Measurements from ENCODE around the gene HLA-DQB2.
"Not testable (repeated sequence)": the region's sequence is repeated elsewhere in the genome, so short reads cannot be mapped to it uniquely, and the experiment has no call there.

Gene HLA-DQB2

DNA sequence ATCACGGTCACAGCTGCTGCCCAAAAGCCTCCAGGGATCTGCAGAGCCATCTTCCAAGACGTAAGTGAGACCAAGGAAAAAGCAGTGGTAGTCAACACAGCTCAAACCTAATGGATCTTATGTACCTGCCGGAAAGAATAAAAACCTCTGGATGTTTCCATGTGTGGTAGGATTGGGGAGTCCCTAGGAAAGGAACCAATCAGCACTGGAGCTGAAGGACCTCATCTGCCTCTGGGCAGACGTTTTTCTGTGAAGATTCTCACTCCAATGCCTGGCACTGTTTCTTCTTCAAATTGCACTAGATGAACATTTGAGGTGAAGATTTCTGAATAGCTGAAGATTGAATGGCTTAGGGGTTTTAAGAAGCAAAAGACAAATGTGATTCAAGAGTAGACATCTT lies at the start of gene HLA-DQB2:
HLA-DQB2 (minus strand) TSS at position 112 of the 400 bp plus-strand sequence; CDS start at position 50, 62 bp downstream.
- DNase-seq (ENCODE audit: low spot score) = peak; percentile 11

DNA sequence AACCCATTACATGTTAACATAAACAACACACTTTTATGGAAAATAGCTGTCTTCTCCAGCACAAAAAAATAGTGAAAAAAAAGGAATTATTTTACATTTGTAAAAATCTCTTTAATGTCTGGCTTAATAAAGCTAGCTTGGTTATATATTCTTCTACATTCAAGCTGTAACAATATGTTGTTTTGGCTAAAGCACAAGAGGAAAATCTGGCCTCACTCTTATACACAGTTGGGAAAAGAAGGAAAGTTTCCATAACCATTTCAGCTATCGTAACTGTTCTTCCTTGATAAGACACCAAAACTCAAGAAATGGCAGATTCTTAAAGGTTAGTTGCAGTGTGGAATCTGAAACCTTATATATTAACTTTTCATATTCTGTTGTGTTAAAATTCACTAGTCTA lies 45.8 kb upstream of the HLA-DQB2 start:
- no peak for DNase-seq (ENCODE audit: low spot score)

DNA sequence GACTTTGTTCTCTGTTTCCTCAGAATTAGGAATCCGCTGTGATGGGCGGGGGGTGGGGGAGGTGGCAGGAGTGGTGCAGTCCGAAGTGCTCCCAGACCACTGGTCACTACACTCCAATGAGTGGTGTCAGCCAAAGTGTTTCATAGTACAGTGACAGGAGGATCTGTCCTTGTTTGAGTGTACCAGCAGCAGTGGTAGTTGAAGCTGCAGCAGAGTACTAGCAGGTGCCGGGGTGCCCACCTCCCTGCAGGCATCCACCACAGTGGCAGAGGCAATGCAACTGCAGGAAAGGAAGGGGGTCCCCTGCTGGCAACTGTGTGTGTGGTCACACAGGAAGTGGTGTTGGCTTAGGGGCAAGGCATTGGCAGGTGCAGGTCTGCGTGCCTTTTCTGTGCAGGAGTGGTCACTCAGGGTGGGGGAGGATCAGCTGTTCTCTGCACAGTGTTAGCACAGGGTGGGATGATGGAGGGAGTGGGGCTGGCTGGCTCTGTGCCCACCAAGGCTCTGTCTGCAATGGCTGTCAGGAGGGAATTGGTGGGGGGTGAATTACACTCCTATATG lies 43.8 kb upstream of the HLA-DQB2 start:
- DNase-seq (ENCODE audit: low spot score) = no peak

DNA sequence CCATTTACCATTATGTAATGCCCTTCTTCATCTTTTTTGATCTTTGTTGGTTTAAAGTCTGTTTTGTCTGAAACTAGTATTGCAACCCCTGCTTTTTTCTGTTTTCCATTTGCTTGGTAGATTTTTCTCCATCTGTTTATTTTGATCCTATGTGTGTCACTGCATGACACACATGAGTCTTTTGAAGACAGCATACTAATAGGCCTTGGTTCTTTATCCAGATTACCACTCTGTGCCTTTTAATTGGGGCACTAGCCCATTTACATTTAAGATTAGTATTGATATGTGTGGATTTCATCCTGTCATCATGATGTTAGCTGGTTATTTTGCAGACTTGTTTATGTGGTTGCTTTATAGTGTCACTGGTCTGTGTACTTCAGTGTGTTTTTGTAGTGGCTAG lies 42.1 kb upstream of the HLA-DQB2 start:
- DNase-seq (ENCODE audit: low spot score) = not testable (repeated sequence)

DNA sequence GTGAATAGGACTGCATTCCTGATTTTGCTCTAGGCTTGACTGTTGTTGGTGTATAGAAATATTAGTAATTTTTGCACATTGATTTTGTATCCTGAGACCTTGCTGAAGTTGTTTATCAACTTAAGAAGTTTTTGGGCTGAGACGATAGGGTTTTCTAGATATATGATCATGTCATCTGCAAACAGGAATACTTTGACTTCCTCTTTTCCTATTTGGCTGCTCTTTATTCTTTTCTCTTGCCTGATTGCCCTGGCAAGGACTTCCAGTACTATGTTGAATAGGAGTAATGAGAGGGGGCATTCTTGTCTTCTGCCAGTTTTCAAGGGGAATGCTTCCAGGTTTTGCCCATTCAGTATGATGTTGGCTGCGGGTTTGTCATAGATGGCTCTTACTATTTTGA lies 40.1 kb upstream of the HLA-DQB2 start:
- no peak for DNase-seq (ENCODE audit: low spot score)

DNA sequence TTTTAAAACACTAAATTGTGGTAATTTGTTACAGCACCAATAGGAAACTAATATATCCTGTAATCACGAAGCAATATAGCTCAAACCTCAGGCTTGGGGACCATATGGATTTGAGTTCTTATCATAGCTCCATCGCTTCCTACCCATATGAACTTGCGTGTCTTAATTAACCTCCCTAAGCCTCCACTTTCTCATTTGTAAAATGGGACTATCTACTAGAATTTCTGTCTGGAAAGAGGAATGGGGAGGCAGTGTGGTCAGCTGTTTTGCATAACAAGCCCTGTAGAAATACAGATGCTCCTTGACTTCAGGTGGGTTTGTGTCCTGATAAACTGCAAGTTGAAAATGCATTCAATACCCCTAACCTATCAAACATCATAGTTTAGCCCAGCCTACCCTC lies 36.4 kb upstream of the HLA-DQB2 start:
- DNase-seq (ENCODE audit: low spot score) = no peak

DNA sequence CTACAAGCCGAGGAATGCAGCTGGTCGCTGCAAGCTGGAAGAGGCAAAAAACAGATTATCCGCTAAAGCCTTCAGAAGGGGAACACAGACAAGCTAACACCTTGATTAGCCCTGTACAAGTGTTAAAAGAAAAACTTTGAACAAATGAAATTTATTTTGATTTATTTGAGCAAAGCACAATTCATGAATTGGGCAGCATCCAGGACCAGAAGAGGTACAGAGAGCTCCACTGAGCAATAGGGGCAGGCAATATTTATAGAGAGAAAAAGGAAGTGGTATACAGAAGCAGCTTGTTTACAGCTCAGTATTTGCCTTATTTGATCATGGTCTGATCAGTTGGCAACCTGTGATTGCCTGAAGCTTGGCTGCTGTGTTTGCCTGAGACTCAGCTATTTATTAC lies 35.8 kb upstream of the HLA-DQB2 start:
- no peak for DNase-seq (ENCODE audit: low spot score)

DNA sequence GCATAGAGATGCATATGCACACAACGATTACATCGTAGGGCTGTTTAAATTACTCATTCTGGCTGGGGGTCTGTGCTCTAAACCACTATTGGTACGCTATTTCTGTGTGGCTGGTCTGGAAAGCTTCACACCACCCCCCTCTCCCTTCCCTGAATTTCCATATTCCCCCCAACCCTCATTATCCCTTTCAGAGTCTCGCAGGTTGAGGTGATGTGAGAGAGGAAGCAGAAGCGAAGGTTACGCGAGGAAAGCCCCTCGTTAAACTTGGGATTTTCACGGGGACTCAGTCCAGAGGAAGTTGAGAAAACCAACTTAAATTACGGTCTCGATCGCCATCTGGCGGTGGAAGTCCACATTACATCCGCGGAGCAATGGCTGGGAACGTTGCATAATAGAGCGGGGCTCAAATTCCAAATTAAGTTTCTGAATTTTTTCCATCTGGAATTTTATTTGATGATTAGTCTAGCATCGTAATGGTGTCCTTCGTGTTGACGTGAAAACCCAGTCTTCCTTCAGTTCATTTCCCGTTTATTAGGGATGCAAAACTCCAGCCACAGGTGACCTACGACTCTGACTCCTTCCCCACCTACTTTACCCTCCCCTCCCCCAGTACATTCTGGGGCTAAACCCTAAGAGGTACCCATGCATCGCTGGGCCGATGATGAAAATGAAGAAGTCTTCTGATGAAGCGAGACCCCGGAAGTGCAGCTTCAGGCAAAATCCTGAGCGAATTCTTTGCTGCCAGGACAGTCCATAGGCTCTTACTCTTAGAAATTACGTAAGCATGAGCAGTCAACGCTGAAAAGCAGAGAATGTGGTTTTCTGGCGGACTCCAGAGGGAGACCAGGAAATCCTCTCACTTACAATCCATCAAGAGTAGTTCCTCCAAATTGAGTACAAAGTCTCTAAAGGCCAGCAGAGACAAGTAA lies 33.8 kb upstream of the HLA-DQB2 start:
- peak; percentile 64 for DNase-seq (ENCODE audit: low spot score)

DNA sequence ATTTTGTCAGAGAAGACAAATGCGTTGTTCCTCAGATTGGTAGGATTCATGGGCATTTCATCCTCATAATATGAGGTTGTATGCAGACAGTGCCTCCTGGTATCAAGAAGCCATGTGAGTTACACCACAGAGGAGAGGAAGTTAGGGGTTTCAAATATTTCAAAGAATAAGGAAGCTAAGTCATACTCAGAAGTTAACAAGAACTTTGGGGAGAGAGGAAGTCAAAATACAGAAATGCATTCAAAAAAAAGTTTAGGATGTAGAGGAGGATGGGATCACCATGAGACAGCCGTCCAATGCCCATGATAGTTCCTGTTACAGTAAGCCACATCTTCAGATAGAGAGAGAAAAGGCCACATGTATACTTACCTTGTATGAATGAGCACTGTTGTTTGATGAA lies 31.2 kb upstream of the HLA-DQB2 start:
- no peak for DNase-seq (ENCODE audit: low spot score)

DNA sequence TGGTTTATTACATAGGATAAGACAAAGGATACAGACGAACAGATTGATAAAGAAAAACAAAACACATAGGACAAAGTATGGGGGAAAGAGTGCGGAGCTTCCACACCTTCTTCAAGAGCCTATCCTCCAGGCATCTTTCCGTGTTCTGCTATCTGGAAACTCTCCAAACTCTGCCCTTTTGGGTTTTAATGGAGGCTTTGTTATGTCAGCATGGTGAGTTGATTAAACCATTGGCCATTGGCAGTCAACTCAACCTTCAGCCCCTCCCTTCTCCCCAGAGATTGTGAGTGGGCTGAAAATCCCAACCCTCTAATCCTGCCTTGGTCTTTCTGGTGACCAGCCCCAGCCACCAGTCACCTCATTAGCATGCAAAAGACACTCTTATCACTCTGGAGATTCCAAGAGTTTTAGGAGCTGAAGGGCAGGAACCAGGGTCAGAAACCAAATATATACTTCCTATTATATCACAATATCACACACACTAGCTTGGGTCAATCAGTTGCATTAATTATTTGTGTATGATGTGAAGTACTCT lies 29.6 kb upstream of the HLA-DQB2 start:
- no peak for DNase-seq (ENCODE audit: low spot score)

DNA sequence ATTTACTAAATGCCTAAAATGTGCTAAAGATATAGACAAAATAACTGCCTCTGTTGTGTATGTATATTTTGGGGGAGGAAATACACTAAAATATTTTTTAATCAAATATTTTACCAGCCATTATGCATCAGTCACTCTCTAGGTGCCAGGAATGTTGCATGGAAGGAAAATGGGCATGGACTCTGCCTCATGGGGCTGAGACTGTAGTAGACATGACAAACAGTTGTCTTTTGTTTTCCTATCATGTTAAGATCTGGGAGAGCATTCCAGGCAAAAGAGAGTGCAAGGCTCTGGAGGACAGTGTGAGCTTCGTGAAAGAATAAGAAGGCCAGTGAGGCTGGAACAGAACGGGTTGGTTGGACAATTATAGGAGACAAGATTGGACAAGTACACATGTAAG lies 27.0 kb upstream of the HLA-DQB2 start:
- no peak for DNase-seq (ENCODE audit: low spot score)

DNA sequence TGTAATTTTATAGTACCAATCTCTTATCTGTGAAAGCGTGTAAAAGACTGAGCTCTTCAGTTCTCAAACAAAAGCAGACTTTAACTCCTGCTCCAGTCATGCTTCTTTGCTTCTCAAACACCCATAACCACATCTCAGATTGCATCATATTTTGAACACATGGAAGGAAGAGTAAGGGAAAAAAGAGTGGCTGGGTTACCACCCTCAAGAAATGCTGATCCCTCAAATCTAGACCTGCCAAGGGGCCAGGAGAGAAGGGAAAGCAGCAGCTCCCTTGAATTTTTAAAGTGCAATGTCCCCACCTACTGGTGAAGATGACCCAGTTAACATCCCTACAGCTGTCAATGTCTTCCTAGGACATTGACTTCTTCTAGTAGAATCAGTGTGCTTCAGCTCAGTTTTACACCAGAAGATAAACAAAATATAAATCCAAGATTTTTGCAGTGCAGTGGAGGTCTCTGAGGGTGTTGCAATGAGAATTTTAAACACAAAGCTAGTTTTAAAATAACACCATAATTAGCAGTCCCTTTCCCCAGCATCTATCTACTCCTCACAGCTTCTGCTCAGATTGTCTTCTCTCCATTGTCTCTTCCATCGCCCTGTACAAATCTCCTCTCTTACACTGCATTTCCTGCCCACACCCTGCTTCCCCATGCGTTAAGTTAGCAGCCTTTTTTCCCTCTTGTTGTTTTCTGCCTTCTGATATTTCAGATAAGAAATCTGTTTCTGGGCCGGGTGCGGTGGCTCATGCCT lies 22.6 kb upstream of the HLA-DQB2 start:
- peak; percentile 61 for DNase-seq (ENCODE audit: low spot score)

DNA sequence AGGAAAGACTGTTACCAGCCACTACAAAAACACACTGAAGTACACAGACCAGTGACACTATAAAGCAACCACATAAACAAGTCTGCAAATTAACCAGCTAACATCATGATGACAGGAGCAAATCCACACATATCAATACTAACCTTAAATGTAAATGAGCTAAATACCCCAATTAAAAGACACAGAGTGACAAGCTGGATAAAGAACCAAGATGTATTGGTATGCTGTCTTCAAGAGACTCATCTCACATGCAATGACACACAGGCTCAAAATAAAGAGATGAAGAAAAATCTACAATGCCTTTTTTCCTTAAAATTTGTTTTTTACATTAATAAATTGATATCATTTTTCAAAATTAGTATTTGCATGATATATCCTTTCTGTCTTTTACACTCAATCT lies 19.6 kb upstream of the HLA-DQB2 start:
- not testable (repeated sequence) for DNase-seq (ENCODE audit: low spot score)

DNA sequence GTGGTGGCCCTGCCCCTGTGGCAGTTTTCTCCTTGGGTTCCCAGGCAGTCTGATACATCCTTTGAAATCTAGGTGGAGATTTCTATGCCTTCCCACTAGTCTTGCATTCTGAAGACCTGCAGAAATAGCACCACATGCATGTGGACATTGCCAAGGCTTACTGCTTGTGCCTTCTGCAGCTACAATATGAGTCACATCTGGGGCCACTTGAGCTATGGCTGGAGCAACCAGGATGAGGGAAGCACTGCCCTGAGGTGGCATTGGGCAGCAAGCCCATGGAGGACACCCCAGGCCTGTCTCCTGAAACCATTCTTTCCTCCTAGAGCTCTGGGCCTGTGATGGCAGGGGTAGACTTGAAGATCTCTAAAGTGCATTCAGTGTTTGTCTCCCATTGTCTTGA lies 15.7 kb upstream of the HLA-DQB2 start:
- no peak for DNase-seq (ENCODE audit: low spot score)

DNA sequence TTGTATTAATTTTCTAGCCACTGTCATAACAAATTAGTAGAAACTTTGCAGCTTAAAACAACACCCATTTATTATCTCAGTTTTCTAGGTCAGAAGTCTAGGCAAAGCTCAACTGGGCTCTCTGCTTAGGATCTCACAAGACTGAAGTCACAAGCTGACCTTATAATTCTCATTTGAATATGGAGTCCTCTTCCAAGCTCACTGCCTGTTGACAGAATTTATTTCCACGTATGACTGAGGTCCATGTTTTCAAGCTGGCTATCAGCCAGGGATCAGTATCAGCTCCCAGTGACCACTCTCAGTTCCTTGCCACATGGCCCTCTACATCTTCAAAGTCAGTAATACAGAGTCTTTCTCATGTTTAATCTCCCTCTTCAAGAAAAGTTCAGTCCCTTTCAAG lies 11.7 kb upstream of the HLA-DQB2 start:
- no peak for DNase-seq (ENCODE audit: low spot score)

DNA sequence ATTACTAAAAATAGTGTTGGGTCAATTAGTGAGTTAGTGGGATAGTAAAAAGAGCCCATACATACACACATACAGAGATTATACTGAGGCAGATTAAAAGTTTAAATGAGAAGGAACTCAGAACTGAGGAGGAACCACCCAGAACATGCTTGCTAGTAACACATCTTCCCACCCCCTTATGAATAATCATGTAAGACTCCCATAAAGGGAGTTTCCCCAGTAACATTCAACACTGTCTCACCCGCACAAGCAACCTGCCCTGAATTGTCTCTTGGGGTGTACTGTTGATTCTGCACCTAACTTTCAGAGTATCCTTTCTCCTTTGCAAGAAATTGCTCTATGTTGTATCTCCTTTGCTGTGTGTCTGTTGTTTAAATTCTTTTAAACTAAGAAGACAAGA lies 11.1 kb upstream of the HLA-DQB2 start:
- DNase-seq (ENCODE audit: low spot score) = no peak

DNA sequence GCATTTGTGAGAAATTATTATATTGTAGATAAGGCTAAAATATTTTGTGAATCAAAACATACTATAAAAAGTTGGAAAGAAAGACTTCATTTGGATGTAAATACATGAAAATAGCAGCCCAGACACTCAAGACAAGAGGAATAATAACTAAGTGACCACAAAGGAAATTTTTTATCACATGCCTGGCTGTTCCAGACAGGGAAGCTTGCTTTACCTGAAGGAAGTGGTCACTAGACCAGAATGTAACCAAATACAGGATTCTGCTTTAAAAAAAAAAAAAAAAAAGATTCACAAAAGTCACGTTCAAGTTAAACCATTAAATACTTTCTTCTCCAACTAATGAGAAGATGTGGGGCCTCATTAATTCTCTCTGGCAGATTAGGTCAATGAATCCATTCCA lies 9.3 kb upstream of the HLA-DQB2 start:
- DNase-seq (ENCODE audit: low spot score) = no peak

DNA sequence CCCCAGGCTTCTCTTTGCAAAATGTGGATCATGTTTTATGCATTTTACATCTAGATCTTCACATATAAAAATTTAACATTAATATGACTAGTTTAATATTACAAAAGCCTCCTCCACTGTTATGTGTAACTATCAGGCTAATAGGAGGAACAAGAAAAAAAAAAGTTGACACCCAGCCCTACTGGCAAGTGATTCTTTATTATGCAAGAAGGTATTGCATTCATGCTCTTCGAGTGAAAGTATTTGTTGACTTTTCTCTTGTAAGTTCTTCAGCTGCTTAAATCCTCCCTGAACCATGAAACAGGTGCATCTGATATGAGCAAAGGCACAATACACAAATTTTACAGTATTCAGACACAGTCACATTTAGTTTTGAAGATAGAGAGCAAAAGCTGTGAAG lies 716 bp upstream of the HLA-DQB2 start:
- no peak for DNase-seq (ENCODE audit: low spot score)

DNA sequence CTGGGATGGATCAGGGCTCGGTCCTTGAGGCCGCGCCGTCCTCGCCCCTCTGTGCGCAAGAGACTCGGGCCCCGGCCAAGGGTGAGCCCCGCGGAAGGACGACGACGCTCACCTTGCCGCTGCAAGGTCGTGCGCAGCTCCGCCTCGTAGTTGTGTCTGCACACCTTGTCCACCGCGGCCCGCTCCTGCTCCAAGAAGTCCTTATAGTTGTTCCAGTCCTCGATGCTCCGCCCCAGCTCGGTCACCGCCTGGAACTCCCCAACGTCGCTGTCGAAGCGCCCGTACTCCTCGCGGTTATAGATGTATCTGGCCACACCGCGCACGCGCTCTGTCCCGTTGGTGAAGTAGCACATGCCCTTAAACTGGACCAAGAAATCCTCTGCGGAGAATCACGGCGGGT lies 1.8 kb downstream of the HLA-DQB2 start:
- DNase-seq (ENCODE audit: low spot score) = no peak

DNA sequence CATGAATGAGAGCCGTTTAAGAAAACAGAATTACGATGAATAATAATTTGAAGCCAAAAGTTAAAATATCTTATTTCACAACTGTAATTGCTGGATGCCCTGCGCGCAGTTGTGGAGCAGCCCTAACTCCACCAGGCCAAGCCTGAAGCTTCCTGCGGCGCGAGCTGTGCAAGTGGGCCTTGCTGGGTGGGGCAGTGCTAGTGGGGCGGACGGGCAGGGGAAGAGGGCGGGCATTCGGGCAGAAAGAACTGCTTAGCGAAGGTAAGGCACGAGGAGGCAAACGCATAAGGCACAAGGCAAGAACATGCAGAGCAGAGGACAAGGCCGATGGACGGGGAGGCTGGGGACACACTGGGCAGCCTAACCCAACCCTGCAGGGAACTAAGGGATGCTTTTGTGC lies 2.3 kb downstream of the HLA-DQB2 start:
- DNase-seq (ENCODE audit: low spot score) = no peak

DNA sequence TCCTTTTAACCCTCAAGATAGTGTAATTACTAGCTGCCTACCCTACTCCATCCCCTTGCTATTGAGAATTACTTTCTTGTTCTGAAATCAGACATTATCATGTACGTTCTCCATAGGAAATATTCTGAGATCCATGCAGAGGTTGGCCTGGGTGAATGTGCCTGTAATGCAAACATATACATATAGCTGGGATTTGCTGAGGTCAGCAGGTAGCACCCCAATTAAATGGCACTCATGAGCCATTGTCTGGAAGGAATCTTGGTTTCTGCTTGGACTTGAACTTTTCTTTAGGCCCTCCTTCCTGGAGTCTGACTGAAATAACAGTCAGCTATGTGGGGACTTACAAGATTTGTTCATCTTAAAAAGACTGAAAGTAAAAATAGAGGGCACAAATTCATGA lies 3.7 kb downstream of the HLA-DQB2 start:
- no peak for DNase-seq (ENCODE audit: low spot score)

DNA sequence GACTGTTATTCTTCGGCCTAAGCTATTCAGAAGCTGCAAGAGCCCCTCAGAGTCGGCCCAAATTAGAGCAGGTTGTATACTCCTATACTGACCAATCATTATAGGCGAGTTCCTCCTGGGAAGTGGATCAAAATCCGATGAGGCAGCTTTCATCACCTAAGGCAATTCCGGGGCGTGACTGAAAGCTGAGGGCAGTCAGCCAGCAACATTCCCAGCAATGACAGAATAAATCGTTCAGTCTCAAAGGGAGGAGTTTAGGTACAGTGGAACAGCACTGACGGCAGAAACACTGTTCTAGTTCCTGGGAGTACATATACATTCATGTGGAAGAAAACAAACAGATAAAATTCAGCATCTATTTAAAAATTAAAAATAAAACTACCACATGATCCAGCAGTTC lies 10.8 kb downstream of the HLA-DQB2 start:
- DNase-seq (ENCODE audit: low spot score) = no peak

DNA sequence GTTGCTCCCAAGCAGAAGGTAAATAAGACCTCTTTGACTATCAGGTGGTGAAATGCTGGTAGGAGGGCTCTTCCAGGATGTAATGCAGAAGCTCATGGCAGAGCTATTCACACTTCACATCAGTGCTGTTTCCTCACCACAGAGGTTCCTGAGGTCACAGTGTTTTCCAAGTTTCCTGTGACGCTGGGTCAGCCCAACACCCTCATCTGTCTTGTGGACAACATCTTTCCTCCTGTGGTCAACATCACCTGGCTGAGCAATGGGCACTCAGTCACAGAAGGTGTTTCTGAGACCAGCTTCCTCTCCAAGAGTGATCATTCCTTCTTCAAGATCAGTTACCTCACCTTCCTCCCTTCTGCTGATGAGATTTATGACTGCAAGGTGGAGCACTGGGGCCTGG lies 17.7 kb downstream of the HLA-DQB2 start:
- not testable (repeated sequence) for DNase-seq (ENCODE audit: low spot score)
